Activated CD8-positive, alpha-beta memory T cell treated with anti-CD3 and anti-CD28 coated beads, Interleukin-2, amount 50 U/mL, for 1 hour (primary cell): ENCODE measurements around the gene RPE65.
"Not testable (repeated sequence)": the region's sequence is repeated elsewhere in the genome, so short reads cannot be mapped to it uniquely, and the experiment has no call there.

Experiments used
- DNase-seq: peaks from one replicate; pipeline ENCODE4 v3.0.0-alpha.2; 2020; ENCODE audit errors: extremely low read depth

RPE65 gene

GRCh38 chr1:68449901-68450300 is at the start of gene RPE65:
Gene RPE65 (minus strand): TSS chr1:68449954. CDS start chr1:68449905, 49 bp downstream.
- no peak for DNase-seq

- DNase-seq, result no peak
Measured at GRCh38 chr1:68497358-68497698, 47.6 kb upstream of the RPE65 start.

DNA sequence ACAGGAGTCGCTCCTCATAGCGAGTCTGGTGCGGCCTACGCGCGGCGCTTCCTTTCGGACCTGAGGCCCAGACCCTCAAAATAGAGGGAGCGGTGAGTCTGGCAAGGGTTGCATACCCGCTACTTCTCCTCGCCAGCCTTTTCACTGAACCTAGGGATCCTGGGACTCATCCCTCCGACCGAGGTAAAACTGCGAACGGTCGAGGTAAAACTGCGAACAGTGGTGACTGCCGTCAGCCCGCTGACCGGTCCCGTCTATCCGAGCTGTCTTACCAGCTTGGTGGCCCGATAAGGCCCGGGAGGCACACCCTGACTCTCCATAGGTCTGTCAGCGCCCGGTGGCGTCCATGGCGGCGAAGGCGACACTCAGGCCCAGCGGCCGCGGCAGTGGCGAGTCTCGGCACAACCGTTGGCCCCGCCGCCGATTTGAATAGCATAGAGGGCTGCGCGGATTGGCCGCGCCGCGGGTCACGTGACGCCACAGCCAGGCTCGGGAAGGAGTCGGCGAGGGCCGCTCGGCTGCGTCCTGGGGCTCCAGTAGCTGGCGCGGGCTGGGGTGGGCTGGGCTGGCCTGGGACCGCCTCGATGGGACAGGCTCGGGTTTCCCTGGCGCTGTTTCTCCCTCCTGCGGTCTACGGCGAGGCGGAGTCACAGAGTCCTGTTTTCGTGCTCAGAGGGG is 47.1 kb upstream of the RPE65 start, which contains the start of gene DEPDC1:
Gene DEPDC1, minus strand, starts transcription at position 403 of the 678 bp plus-strand sequence. Its CDS starts 83 bp downstream, at position 320.
- no peak for DNase-seq

GRCh38 chr1:68495968-68496679 is 46.4 kb upstream of the RPE65 start:
- DNase-seq, result no peak

GRCh38 chr1:68495532-68495931 is 45.8 kb upstream of the RPE65 start:
- DNase-seq, result no peak

- DNase-seq, result no peak
Measured at GRCh38 chr1:68493193-68493592, 43.4 kb upstream of the RPE65 start.

GRCh38 chr1:68492255-68492654 is 42.5 kb upstream of the RPE65 start:
- not testable (repeated sequence) for DNase-seq

DNA sequence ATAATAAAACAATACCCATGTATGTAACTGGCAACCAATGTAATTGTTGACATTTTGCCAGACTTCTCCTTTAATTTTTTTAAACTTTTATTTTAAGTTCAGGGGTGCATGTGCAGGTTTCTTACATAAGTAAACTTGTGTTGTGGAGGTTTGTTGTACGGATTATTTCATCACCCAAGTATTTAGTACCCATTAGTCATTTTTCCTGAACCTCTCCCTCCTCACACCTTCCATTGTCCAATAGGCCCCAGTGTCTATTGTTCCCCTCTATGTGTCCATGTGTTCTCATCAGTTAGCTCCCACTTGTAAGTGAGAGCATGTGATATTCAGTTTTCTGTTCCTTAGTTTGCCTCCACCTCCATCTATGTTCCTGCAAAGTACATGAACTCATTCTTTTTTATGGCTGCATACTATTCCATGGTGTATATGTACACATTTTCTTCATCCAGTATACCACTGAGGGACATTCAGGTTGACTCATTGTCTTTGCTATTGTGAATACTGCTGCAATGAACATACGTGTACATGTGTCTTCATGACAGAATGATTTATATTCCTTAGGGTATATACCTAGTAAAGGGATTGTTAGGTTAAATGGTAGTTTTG is 40.4 kb upstream of the RPE65 start:
- DNase-seq, result no peak

DNA sequence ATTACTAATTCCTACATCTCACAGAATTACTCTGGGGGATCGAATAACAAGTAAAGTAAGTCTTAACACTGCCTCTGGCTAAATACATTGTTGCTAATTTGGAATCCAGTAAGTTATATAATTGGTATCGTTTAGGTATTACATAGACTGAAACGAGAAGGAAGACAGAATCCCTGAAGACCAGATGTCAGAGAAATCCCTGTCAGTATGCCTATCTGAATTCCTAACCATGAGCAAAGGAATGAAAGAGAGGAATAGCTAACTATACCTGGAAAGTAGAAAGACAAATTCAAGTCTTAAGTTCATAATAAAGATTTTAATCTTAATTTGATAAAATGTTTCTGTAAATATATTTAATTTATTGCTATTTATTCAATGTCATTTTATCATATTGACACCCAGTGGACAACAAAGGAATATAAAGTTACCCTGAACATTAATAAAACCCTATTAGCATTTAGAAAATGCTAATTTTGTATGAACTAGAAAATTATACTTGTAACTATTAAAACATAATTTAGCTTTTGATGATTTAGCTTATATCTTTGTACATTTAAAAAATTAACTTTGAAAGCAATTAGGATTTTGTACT is 35.8 kb upstream of the RPE65 start:
- DNase-seq, result no peak

DNA sequence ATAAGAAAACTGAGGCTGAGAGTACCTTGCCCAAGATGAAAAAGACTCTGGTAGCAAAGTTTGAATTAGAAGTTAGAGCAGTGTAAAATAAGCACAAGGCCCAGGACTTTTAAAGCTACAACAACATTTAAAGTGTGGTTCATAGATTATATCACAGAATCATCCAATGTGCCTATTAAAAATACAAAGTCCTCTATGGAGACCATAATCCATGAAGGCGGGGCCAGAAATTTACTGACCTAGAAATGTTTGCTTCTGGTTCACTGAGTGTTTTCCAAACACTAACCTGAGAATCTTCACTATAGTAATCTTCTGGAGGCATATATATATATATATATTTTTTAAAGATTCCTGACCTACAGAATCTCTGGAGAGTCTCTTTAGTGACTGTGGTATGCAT is 34.9 kb upstream of the RPE65 start:
- no peak for DNase-seq

GRCh38 chr1:68481041-68481440 is 31.3 kb upstream of the RPE65 start:
- no peak for DNase-seq

- no peak for DNase-seq
Measured at GRCh38 chr1:68479501-68479900, 29.7 kb upstream of the RPE65 start.

DNA sequence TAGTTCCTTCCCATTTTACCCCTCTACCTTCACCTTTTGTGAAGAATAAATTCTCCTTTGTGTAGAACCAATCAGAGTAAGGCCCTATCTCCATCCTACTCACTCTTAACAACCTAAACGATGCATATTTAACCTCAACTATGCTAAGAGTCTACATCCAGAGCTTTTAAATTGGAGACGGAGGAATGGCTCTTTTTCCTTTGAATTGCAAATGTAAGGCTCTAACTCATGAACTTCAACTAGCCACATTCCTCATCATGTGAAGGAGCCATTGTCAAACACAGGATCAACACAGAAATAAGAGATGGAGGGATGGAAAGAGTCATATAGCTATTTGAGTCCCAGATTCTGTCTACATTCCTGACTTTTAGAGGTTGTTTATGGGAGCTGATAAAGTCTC is 28.9 kb upstream of the RPE65 start:
- DNase-seq, result no peak

DNA sequence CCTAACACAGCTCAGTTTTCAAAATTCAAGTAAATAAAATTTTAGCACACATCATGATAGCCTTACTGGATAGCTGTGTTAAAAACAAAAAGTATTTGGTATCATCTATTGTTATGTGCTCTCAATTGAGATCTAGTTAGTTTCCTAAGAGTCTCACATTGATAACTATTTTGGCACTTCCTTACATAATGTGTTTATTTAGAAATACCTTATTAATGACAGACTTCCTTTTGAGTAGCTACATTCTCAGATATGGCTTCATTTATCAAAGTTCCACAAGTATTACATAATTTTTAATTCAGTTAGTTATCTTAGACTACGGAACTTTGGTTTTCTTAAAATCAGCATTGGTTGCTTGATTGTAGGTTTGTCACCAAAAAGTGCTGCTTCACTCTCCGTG is 26.9 kb upstream of the RPE65 start:
- DNase-seq, result not testable (repeated sequence)

DNA sequence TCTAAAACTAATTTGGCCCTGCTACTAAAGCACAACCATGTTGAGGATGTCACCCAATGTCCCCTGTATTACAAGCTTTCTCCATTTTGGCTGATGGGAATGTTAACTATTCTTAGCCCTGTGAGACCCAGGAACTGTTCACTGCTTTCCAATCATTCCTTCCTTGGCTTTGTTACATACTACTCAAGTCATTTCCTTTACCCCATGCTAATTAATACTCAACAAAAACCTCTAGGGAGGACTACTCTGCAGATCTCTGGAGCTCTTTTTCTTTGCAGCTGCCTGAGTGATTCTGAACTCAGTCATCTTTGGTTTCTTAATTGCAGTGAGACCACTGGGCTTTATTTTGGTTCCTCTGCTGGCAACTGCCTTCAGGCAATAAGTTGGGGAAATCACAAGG is 23.3 kb upstream of the RPE65 start:
- no peak for DNase-seq

DNA sequence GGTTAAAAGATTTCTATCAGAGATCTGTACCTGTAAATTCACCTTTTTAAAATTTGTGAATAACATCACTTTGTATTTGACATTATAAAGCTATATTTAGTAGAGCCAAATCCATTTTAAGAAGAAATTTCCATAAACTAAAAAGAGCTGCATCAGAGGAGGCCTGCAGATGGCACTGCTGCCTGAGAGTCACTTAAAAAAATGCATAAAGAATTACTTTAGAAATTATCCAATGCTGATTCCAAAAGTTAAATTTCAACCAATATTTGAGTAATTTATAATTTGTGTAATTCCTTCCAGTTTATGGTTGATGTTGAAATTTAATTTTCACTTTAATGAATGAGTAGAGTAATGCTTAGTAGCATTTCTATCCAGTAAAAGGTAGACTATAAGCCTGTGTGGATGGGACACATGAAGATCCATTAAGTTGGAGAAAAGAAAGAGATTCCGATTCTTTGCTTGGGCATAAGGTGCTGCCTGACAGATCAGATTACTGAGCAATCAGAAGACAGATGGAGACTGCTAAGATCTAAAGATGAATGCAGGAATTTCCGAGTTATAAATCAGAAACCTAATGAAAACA is 20.7 kb upstream of the RPE65 start:
- no peak for DNase-seq

DNA sequence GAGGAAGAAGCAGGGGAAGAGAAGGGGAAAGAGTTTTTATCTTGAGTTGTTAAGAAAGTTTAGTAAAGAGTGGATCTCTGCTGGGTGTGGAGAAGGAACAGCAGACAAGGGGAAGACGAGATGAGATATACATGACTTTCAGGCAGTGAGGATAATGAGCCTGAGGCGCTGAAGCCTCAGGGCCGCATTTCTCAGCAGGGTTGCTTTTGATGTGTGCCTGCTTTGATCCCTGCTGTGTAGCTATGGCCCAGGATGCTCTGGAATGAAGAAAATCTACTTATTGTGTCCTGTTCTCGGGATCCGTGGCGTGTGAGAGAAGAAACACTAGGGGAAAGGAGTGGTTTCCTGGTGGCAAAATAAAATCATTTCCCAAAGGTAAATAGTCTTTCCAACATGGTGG is 15.1 kb upstream of the RPE65 start:
- no peak for DNase-seq

GRCh38 chr1:68460935-68461334 is 11.2 kb upstream of the RPE65 start:
- no peak for DNase-seq

DNA sequence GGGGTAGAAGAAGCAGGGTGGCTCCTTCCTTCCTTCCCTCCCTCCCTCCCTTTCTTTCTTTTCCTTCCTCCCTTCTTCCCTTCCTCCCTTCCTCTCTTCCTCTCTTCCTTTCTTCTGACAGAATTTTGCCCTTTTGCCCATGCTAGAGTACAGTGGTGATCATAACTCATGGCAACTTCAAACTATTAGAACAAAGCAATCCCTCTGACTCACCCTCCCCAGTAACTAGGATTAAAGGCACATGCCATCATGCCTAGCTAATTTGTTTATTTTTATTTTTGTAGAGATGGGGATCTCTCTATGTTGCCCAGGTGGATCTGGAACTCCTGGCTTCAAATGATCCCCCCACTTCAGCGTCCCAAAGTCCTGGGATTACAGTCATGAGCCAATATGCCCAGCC is 10.0 kb upstream of the RPE65 start:
- no peak for DNase-seq

DNA sequence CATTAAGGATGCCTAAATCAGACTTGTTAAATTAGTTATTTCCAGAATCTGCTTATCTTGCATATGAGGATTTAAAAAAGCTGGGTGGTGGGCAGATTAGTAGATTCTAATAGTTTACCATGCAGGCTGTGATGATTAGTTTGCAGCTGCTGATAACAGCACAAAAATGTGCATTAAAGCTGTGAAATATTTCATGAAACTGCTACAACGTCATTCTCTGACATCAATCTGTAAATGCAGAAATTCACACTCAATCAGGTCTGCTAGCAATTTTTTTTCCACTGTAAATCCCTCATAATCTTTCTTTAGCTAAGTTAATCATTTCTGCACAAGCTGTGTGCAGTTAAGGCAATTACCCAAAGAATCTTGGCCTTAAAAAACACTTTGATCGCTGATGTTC is 9.3 kb upstream of the RPE65 start:
- DNase-seq, result no peak

DNA sequence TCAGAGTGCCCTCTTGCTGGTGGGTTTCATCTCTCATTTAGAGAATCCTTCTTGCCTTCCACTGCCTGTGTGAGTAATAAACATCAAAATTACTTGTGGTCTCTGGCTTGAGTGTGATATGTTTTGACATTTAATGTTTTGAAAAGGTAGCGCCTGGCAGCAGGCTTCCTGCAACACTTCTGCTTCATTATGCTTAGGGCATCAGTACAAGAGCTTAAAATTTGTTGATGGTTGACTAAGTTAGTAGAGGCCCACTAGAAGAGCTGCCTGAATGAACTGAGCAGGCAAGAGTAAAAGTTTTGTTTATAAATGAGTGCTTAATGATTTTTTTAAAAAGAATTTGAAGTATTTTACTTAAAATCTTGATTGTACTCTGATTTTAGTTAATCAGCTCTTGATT is 6.4 kb upstream of the RPE65 start:
- DNase-seq, result no peak

DNA sequence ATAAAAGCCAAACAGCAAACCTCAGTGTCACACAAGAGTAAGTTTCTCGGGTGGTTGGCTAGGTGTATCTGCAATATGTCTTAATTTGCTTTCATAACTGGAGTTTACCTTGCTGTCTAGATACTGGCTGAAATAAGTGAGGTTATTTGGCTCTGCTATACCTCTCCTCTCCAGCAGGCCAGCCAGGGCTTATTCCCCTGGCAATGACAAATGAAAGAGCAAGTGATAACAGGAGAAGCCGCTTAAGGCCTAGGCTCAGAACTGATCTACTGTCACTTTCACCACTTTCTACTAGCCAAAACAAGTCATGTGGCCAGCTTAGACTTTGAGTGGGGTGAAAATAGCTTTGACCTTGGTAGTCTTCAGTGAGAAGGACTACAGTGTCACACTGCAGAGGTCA is 4.8 kb upstream of the RPE65 start:
- DNase-seq, result no peak
